ENCODE results near the gene SLC25A26.

DNA sequence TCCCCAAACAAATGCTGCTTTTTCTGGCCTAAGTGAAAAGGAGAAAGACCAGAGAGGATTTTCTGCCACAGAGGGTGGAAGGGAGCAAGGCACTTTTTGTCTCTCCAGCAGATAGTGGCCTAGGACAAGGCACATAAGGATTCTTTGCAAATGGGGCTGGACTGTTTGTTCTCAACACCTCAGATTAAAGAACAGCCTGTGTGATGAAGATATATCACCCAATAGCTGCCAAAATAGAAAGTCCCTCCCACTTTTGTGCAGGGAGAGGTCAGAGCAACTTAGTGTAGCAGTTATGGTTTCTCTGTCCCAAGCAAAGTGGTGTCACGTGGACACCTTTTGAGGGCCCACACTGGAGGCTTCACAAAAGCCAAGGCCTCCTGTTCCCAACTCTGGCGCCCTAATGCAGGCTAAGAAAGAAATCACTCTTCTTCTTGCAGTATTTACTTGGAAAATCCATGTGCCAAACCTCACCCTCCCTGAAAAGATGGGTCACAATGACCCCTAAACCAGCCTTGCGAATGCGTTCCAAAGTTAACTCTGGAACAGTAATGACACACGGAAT, 195.1 kb downstream of the SLC25A26 start:
- no peak for TF ChIP-seq POLR2AphosphoS5 (IDR thresholded peaks at IDR 0.05)
- TF ChIP-seq, protein P1, sequence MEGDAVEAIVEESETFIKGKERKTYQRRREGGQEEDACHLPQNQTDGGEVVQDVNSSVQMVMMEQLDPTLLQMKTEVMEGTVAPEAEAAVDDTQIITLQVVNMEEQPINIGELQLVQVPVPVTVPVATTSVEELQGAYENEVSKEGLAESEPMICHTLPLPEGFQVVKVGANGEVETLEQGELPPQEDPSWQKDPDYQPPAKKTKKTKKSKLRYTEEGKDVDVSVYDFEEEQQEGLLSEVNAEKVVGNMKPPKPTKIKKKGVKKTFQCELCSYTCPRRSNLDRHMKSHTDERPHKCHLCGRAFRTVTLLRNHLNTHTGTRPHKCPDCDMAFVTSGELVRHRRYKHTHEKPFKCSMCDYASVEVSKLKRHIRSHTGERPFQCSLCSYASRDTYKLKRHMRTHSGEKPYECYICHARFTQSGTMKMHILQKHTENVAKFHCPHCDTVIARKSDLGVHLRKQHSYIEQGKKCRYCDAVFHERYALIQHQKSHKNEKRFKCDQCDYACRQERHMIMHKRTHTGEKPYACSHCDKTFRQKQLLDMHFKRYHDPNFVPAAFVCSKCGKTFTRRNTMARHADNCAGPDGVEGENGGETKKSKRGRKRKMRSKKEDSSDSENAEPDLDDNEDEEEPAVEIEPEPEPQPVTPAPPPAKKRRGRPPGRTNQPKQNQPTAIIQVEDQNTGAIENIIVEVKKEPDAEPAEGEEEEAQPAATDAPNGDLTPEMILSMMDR (IDR thresholded peaks at IDR 0.05), result no peak
- TF ChIP-seq EP300 (IDR thresholded peaks at IDR 0.05), result no peak
